C4-2B (cell line): ENCODE results near the gene FCHO1.

Source experiments
- ZFX ChIP-seq: fragments of 450-650 bp; IDR thresholded peaks from 2 replicates; pipeline ENCODE4 v1.6.1; 2017
- TF ChIP-seq, protein P1 (sequence below): fragments of 450-650 bp; conservative IDR thresholded peaks from 2 replicates; pipeline ENCODE4 v1.5.1; 2017; ENCODE audit warnings: mild to moderate bottlenecking

DNA sequence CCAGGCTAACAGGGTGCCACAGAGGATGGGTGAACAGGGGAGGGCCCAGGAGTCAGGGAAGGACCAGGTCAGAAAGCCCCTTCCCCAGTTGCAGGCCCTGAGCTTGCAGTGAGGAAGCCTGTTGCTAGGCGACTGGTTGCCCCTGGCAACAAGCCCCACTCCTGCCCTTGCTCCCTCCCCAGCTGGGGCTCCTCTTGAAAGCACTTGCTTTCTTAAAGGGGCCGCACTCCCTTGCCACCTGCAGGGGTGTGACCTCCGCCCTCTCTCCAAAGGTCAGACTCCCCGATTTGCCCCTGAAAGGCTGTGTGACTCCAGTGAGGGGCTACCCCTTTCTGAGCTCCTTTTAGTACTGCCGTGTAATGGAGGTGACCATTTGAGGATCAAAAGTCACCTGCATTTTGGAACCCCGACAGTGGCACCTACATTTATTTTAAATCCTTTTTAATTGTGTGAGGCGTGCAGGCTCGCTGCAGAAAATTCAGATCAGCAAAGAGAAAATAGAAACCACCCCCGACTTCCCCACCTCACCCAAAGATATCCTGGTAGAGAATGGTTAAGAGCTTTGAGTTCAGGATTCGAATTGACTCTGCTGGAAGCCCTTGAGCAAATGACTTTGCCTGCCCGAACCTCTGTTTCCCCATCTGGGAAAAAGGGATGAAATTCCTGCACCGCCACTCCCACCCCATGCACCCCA lies 4.8 kb downstream of the FCHO1 start:
- TF ChIP-seq, protein P1, sequence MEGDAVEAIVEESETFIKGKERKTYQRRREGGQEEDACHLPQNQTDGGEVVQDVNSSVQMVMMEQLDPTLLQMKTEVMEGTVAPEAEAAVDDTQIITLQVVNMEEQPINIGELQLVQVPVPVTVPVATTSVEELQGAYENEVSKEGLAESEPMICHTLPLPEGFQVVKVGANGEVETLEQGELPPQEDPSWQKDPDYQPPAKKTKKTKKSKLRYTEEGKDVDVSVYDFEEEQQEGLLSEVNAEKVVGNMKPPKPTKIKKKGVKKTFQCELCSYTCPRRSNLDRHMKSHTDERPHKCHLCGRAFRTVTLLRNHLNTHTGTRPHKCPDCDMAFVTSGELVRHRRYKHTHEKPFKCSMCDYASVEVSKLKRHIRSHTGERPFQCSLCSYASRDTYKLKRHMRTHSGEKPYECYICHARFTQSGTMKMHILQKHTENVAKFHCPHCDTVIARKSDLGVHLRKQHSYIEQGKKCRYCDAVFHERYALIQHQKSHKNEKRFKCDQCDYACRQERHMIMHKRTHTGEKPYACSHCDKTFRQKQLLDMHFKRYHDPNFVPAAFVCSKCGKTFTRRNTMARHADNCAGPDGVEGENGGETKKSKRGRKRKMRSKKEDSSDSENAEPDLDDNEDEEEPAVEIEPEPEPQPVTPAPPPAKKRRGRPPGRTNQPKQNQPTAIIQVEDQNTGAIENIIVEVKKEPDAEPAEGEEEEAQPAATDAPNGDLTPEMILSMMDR = no peak
- no peak for TF ChIP-seq ZFX
